Inferior parietal cortex (tissue), 1 donor: ENCODE measurements around the gene TUBA4A.
"Not testable (repeated sequence)": the region's sequence is repeated elsewhere in the genome, so short reads cannot be mapped to it uniquely, and the experiment has no call there.

Source experiments
- DNase-seq: peaks from one replicate; pipeline ENCODE4 v3.0.0-alpha.2; 2016; ENCODE audit errors: extremely low spot score

TUBA4A gene

GRCh38 chr2:219268294-219268693, 14.6 kb upstream of the TUBA4A start:
- no peak for DNase-seq

GRCh38 chr2:219266886-219267285, 13.2 kb upstream of the TUBA4A start:
- no peak for DNase-seq

DNA sequence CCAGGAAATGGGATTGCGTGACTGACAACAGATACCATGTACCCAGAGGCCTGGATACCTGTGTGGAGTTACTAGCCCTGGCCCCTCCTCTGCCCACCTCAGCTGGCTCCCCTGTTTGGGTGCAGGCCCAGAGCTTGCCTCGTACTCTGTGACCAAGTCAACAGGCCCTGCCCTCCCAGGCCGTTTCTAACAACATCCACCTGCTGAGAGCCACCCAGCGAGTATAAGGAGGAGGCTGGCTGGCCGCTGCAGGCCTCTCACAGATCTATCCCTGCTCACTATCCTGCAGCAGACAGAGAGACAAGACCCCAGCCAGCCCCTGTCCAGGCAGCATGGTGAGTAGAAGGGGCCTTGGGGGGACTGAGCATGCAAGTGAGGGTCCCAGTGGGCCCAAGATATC, 12.5 kb upstream of the TUBA4A start:
- DNase-seq, result no peak

- DNase-seq, result peak; percentile 34
These were observed 7.5 kb upstream of the TUBA4A start for GRCh38 chr2:219261024-219261855.

- DNase-seq, result not testable (repeated sequence)
These were observed 5.2 kb upstream of the TUBA4A start for GRCh38 chr2:219258942-219259341.

- peak; percentile 25 for DNase-seq
These were observed 978 bp upstream of the TUBA4A start for GRCh38 chr2:219254590-219255201.

- peak; percentile 4 for DNase-seq
These were observed 592 bp downstream of the TUBA4A start, which contains the start of gene TUBA4B for GRCh38 chr2:219252900-219253752. TUBA4B (plus strand) TSS chr2:219253243; CDS start chr2:219253408, 165 bp downstream.

DNA sequence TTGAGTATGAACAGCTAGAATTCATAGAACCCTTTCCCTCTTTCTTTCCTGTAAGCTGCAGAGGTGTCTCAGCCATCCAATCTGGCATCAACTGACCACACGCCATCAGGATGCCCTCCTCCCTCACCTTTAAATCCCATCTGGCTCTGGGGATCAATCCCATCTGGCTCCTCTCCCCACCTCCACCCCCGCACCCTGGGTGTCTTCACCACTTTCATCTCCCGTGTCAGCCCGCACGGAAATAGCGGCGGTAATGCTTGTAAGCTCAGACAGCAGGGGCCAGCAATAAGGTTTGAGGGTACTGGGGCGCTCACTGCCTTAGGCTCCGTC, 1.2 kb downstream of the TUBA4A start:
- no peak for DNase-seq

- DNase-seq, result no peak
These were observed 1.6 kb downstream of the TUBA4A start for GRCh38 chr2:219252084-219252483.

DNA sequence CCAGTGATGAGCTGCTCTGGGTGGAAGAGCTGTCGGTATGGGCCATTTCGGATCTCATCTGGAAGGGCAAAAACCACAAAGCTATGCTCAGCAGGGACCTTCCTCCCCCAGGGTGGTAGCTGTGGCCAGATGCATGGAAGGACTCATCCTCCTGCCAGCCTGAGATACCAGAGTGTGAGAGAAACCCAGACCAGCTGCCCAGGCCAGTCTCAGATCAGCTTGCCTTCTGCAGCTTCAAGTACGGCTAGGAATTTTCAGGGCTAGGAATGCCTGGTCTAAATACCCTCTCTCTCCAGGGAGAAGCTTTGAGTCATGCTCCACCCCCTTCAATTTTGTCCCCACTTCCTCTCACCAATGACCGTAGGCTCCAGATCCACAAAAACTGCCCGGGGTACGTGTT, 2.1 kb downstream of the TUBA4A start:
- DNase-seq, result no peak

- DNase-seq, result no peak
These were observed 3.5 kb downstream of the TUBA4A start for GRCh38 chr2:219250049-219250781.

DNA sequence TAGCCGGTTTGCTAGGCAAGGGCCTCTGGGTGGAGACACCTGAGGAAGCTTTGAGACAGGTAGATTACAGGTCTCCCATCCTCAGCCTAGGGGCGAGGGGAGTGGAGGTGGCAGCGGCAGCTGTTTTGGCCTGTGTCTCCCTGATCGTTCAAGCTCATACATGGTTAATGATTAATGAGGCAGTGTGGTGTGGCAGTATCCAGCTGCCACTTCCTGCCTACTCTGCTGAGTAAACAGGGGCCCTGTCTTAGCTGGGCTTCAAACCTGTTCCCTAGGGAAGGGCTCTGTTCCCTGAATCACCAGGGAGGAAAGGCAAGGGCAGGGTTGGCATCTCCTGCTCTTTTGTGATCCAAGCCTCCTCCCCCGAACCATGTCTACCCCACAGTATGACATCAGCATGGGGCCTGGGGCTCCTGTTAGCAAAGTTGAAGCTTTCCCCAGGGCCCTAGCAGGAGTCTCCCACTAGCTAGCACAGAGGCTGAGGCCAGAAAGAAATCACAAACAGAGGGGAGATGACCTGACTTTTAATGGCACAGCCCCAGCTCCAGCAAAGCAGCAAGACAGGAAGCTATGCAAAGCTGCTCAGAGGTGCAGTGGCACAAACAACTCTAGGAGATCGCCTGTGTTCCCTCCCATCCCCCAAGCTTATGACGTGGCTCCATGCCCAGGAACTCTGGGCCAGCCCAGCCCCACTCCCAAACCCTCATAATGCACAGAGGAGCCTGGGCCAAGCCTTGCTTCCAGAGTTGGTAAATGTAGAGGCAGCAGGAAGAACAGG, 4.3 kb downstream of the TUBA4A start:
- peak; percentile 45 for DNase-seq

GRCh38 chr2:219248845-219249202, 4.9 kb downstream of the TUBA4A start:
- DNase-seq, result no peak

DNA sequence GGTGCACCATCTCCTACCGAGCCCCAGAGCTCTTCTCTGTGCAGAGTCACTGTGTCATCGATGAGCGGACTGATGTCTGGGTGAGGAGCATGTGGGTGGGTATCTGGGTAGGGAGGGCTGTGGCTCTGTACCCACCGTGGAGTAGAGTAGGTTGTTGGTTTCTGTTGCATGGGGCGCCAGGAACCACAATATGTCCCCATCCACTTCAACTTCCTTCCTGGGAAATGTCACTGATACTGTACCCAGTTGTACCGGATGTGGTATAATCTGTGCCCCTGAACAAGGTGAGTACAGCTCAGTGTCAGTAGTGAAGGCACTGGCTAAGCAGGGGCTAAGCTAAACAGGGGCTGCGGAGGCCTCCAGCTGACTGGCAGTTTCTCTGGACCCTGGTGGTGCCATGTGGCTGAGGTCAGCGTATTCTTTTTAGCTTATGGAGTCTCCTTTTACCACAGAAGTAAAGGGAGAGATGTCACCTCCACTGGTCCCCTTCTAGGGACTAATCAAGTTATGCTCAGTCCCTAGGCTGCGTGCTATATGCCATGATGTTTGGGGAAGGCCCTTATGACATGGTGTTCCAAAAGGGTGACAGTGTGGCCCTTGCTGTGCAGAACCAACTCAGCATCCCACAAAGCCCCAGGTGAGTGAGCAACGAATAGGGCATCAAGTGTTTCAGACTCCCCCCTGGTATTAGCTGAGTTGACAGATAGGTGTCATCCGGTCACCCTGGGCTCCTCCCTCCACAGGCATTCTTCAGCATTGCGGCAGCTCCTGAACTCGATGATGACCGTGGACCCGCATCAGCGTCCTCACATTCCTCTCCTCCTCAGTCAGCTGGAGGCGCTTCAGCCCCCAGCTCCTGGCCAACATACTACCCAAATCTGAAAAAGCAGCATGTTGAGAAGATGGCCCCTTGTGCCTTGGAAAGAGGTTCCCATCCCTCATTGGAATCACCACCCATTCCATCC, 5.8 kb downstream of the TUBA4A start:
- no peak for DNase-seq

GRCh38 chr2:219246559-219246958, 7.2 kb downstream of the TUBA4A start:
- no peak for DNase-seq

- no peak for DNase-seq
These were observed 7.9 kb downstream of the TUBA4A start for GRCh38 chr2:219245899-219246230.

DNA sequence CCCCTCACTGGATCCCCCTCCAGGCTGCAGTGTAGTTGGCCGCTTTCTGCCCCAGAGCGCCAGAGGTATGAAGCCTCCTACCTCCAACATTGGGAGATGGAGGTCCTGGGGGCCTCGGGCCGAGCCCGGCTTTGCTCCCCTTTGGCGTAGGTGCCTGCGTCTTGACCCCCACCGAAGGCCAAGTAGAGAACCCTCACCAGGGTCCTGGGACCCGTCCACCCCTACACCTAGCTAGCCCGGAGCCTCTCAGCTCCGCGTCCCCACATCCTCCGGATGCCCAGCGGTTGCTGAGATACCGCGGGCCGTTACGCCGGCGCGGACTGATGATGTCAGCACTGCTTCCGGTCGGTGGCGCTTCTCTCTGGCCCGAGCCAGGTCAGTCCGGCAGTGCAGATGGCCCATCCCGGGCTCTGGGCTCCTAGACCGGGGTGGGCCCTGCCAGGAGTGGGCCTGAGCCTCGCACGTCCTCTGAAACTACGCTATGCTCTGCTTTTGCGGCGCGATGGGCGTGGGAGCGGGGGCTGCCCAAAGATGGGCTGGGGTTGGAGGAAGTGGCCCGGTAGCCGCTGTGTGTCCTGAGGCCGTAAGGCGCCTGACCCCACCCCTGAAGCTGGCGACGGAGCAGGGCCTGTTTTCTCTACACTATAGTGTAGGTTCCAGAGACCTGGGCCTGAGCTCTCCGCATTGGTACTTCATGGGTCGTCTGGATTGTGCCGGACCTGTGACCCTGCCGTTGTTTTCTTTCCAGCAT, 8.4 kb downstream of the TUBA4A start, which contains the start of the genes GLB1L and STK16:
TSS of gene GLB1L (minus strand) at position 297 of the 751 bp plus-strand sequence. CDS start 1,871 bp downstream, outside the sequence.
TSS of gene STK16 (plus strand) at position 332 of the 751 bp plus-strand sequence. CDS start 521 bp downstream, outside the sequence.
- DNase-seq, result peak; percentile 95

DNA sequence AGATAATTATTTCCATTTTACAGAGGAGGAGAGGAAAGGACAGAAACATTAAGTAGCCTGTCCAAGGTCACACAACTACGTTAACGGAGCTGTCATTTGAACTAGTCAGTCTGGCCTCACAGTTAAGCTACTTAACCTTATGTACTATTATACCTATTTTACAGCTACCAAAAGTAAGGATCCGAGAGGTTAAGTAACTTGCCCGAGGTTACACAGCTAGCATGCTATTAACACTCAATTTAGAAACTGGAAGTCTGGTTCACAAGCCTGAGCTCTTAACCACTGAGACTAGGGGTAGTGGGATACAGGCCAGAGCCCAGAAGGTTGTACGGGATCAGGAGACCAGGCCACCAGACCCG, 8.9 kb downstream of the TUBA4A start:
- DNase-seq, result no peak

DNA sequence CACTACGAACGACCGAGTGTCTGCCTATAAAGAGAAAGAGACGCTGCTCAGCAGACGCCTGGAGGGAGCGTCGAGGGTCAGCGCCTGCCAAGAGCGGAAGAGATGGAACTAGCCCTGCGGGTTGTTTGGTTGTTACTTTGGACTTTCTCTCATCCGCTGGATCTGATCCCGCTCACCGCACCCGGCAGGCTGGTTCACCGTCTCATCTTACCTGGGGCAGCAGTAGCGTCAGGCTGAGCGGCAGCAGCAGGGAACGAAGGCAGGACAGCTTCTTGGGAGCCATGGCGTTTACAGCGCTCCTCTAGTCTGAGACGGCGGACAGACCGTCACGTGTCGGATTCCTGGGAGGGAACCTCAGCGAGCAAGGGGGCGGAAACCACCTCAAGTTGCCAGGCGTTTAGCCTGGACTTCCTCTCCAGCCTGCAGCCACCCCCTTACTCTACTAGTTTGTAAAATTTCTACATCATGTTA, 10.4 kb downstream of the TUBA4A start:
- DNase-seq, result no peak
